Mesenchymal stem cell (in vitro differentiated cells and primary cell): ENCODE results near the gene NDFIP1.
A peak's percentile ranks its signal among the peaks of the same experiment; 100 is the strongest.

Experiments
- DNase-seq: peaks from one replicate; pipeline ENCODE4 v3.0.0-alpha.2; 2013
- H2AFZ ChIP-seq: one replicate; pipeline ENCODE4 v1.6.1; 2013; ENCODE audit warnings: low read depth, mild to moderate bottlenecking, control low read depth, inconsistent platforms, low read length, moderate library complexity
- H2AK5ac ChIP-seq: 2 replicates; pipeline ENCODE4 v1.6.1; 2013; ENCODE audit warnings: low read length, moderate library complexity, mild to moderate bottlenecking, inconsistent platforms; ENCODE audit not compliant: severe bottlenecking
- H2BK120ac ChIP-seq: one replicate; pipeline ENCODE4 v1.6.1; 2013; ENCODE audit warnings: low read depth, mild to moderate bottlenecking, inconsistent platforms, low read length, moderate library complexity
- H2BK12ac ChIP-seq, 2 experiments: one replicate each; pipeline ENCODE4 v1.6.1; 2013; ENCODE audit warnings: inconsistent platforms in 2 of 2, low read length in 2 of 2, mild to moderate bottlenecking in 2 of 2, moderate library complexity in 2 of 2, control low read depth in 1 of 2
- H2BK15ac ChIP-seq: one replicate; pipeline ENCODE4 v1.6.1; 2013; ENCODE audit warnings: mild to moderate bottlenecking, low read depth, inconsistent platforms; ENCODE audit not compliant: poor library complexity, severe bottlenecking
- H2BK5ac ChIP-seq: 2 replicates; pipeline ENCODE4 v1.6.1; 2013; ENCODE audit warnings: low read depth, mild to moderate bottlenecking, low read length, control low read depth, inconsistent platforms; ENCODE audit not compliant: poor library complexity, severe bottlenecking
- H3K14ac ChIP-seq, 2 experiments: one replicate each; pipeline ENCODE4 v1.6.1; 2013; ENCODE audit warnings: inconsistent platforms in 2 of 2, low read length in 2 of 2, control low read depth in 1 of 2, mild to moderate bottlenecking in 1 of 2, moderate library complexity in 1 of 2
- H3K18ac ChIP-seq, 2 experiments: one replicate each; pipeline ENCODE4 v1.6.1; 2013; ENCODE audit warnings: inconsistent platforms in 2 of 2, low read length in 2 of 2, control low read depth in 1 of 2, low read depth in 1 of 2, mild to moderate bottlenecking in 1 of 2
- H3K23ac ChIP-seq, 2 experiments: one replicate each; pipeline ENCODE4 v1.6.1; 2013; ENCODE audit warnings: inconsistent platforms in 2 of 2, low read length in 2 of 2, mild to moderate bottlenecking in 2 of 2, moderate library complexity in 2 of 2, control low read depth in 1 of 2
- H3K27ac ChIP-seq: 2 replicates; pipeline ENCODE4 v1.5.1; 2013; ENCODE audit warnings: mild to moderate bottlenecking, moderate library complexity, low read length, control low read depth, inconsistent platforms; ENCODE audit not compliant: poor library complexity, severe bottlenecking
- H3K27me3 ChIP-seq, 2 experiments: 2 replicates each; pipeline versions ENCODE4 v1.6.1 to v1.7.0; 2013; ENCODE audit warnings: low read length in 2 of 2, mild to moderate bottlenecking in 2 of 2, moderate library complexity in 2 of 2, control low read depth in 1 of 2, inconsistent platforms in 1 of 2; ENCODE audit not compliant: control insufficient read depth in 1 of 2, insufficient read depth in 1 of 2
- H3K36me3 ChIP-seq, 2 experiments: 2 replicates each; pipeline versions ENCODE4 v1.6.1 to v1.7.0; 2013; ENCODE audit warnings: low read length in 2 of 2, control low read depth in 1 of 2, inconsistent platforms in 1 of 2, low read depth in 1 of 2, mild to moderate bottlenecking in 1 of 2; ENCODE audit not compliant: insufficient read depth in 2 of 2, control insufficient read depth in 1 of 2
- H3K4ac ChIP-seq, 2 experiments: one replicate each; pipeline ENCODE4 v1.6.1; 2013; ENCODE audit warnings: inconsistent platforms in 2 of 2, low read length in 2 of 2, mild to moderate bottlenecking in 2 of 2, moderate library complexity in 2 of 2, control low read depth in 1 of 2, low read depth in 1 of 2
- H3K4me1 ChIP-seq: 2 replicates; pipeline ENCODE4 v1.6.1; 2013; ENCODE audit warnings: low read depth, low read length, control low read depth; ENCODE audit not compliant: control insufficient read depth, insufficient read depth
- H3K4me2 ChIP-seq: 2 replicates; pipeline ENCODE4 v1.6.1; 2013; ENCODE audit warnings: low read length, mild to moderate bottlenecking, inconsistent platforms; ENCODE audit not compliant: poor library complexity, severe bottlenecking
- H3K4me3 ChIP-seq, 2 experiments: 2 replicates each; pipeline versions ENCODE4 v1.5.1 to v1.7.0; 2013; ENCODE audit warnings: low read length in 2 of 2, mild to moderate bottlenecking in 2 of 2, control low read depth in 1 of 2, low read depth in 1 of 2; ENCODE audit not compliant: insufficient read depth in 1 of 2
- H3K79me1 ChIP-seq: replicated peaks from 2 replicates; pipeline ENCODE4 v1.6.1; 2013; ENCODE audit warnings: mild to moderate bottlenecking, control low read depth, low read length, inconsistent platforms; ENCODE audit not compliant: poor library complexity, severe bottlenecking
- H3K9ac ChIP-seq: 2 replicates; pipeline ENCODE4 v1.7.0; 2013; ENCODE audit warnings: mild to moderate bottlenecking, low read length, moderate library complexity
- H3K9me3 ChIP-seq: 2 replicates; pipeline ENCODE4 v1.7.0; 2013; ENCODE audit warnings: mild to moderate bottlenecking, low read length; ENCODE audit not compliant: control insufficient read depth
- H4K8ac ChIP-seq: one replicate; pipeline ENCODE4 v1.6.1; 2013; ENCODE audit warnings: inconsistent platforms, mild to moderate bottlenecking, low read length, moderate library complexity
- H4K91ac ChIP-seq: one replicate; pipeline ENCODE4 v1.6.1; 2013; ENCODE audit warnings: mild to moderate bottlenecking, low read length, inconsistent platforms
- WGBS: methylation state at CpG from one replicate; pipeline ENCODE4 v1.1.7; 2013; ENCODE audit warnings: mixed read lengths; 5-methylcytosine and 5-hydroxymethylcytosine counted together

Gene NDFIP1

DNA sequence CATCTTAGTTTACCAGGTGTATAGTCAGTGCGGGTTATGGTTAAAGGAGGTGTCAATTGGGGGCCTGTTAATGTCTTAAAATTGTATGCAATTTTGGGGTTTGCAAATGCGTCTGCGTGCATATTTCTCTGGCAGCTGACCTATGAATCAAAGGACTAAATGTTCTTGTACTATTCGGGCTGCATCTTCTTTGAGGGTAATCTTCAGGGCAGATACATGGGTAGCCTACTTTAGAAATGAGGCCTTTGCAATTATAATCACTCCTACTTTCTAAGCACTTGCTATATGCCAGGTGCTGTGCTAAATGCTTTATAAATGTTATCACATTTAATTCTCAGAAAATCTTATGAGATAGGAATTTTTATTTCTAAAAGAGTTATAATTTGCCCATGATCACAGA, 58.2 kb downstream of the NDFIP1 start:
- Histone ChIP-seq H3K18ac (no peak overlapping the region), H3K36me3 (no peaks in the 10 kb centered on the region), H3K9me3 (no peaks in the 10 kb centered on the region), H3K4ac (no peak overlapping the region), H2BK15ac (no peak overlapping the region), H4K8ac (no peak overlapping the region), H3K27me3 (no peaks in the 10 kb centered on the region), H3K79me1 (no peaks in the 10 kb centered on the region), H2BK12ac (no peak overlapping the region), H2AK5ac (no peak overlapping the region), H3K4me1 (peaks cover 2% of the 10 kb centered on the region), H2BK5ac (no peak overlapping the region), H3K14ac (no peak overlapping the region), H3K27ac (no peak overlapping the region), H3K23ac (no peak overlapping the region), H3K4me3 (no peak overlapping the region), H3K4me2 (no peak overlapping the region), H2BK120ac (no peak overlapping the region), H3K9ac (no peak overlapping the region), H2AFZ (no peak overlapping the region), H4K91ac (no peak overlapping the region)
- DNase-seq: no peak
- WGBS: 93% methylated on average over 3 of the region's 4 CpGs

DNA sequence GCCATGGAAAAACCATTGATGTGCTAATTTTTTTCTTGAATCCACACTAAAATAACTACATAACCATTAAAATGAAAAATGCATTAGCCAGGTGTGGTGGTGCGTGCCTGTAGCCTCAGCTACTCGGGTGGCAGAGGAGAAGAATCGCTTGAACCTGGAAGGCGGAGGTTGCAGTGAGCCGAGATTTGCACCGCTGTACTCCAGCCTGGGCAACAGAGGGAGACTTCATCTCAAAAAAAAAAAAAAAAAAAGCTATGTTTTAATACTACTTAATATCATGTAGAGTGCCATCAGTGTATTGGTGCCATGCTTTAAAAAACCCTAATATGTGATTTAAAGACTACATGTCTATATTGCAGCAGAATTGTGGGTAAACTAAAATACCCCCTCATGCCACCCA, 58.9 kb downstream of the NDFIP1 start:
- Histone ChIP-seq H2AFZ (no peak overlapping the region), H3K27ac (no peak overlapping the region), H2BK15ac (no peak overlapping the region), H3K4me1 (peaks cover 2% of the 10 kb centered on the region), H3K27me3 (no peaks in the 10 kb centered on the region), H3K23ac (no peak overlapping the region), H3K4me3 (no peak overlapping the region), H3K14ac (no peak overlapping the region), H3K9ac (no peak overlapping the region), H3K4ac (no peak overlapping the region), H3K18ac (no peak overlapping the region), H3K79me1 (no peaks in the 10 kb centered on the region), H2BK5ac (no peak overlapping the region), H3K9me3 (no peaks in the 10 kb centered on the region), H2BK120ac (no peak overlapping the region), H3K36me3 (no peaks in the 10 kb centered on the region), H3K4me2 (no peak overlapping the region), H2AK5ac (no peak overlapping the region), H4K91ac (no peak overlapping the region), H4K8ac (no peak overlapping the region), H2BK12ac (no peak overlapping the region)
- WGBS: 94% methylated on average over 2 of the region's 6 CpGs
- no peak for DNase-seq

GRCh38 chr5:142168365-142168764, 59.8 kb downstream of the NDFIP1 start:
- Histone ChIP-seq H3K27ac (no peak overlapping the region), H3K36me3 (no peaks in the 10 kb centered on the region), H3K4me2 (no peak overlapping the region), H2AK5ac (no peak overlapping the region), H2BK120ac (no peak overlapping the region), H3K9ac (no peak overlapping the region), H2BK5ac (no peak overlapping the region), H2BK15ac (no peak overlapping the region), H3K4me1 (peaks cover 2% of the 10 kb centered on the region), H2AFZ (no peak overlapping the region), H3K18ac (no peak overlapping the region), H3K23ac (no peak overlapping the region), H3K4me3 (no peak overlapping the region), H2BK12ac (no peak overlapping the region), H3K14ac (no peak overlapping the region), H3K27me3 (no peaks in the 10 kb centered on the region), H3K9me3 (no peaks in the 10 kb centered on the region), H4K91ac (no peak overlapping the region), H3K79me1 (no peaks in the 10 kb centered on the region), H3K4ac (no peak overlapping the region), H4K8ac (no peak overlapping the region)
- no peak for DNase-seq
- 96% methylated on average over 2 of the region's 3 CpGs for WGBS

DNA sequence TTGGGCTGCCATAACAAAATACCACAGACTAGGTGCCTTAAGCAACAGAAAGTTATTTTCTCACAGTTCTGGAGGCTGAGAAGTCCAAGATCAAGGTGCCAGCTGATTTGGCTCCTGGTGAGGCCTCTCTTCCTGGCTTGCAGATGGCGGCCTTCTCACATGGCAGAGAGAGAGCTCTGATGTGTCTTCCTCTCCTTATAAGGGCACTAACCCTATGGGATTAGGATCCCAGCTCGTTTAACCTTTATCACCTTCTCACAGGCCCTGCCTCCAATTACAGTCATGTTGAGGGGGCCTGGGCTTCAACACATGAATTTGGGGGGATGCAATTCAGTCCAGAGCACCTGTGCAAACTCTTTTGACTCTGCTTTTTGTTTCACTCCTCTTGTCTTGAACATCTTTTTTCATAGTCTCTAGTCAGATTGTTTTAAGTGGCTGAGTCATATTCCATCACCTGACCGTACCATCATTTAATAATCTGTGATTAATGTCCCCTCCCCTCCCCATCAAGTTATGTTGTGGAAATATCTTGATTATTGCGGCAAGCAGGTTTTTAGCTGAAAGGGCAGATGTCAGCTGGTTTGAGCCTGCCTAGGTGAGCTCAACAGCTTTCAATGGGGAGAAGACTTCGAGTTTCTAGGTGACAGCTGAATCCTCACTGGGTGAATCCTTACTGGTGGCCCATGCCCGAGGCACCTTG, 61.8 kb downstream of the NDFIP1 start:
- Histone ChIP-seq H3K27ac (no peak overlapping the region), H3K9ac (no peak overlapping the region), H2BK15ac (no peak overlapping the region), H3K4me3 (no peak overlapping the region), H4K8ac (peak overlapping the region; percentile 48), H2BK5ac (no peak overlapping the region), H3K4me2 (no peak overlapping the region), H3K36me3 (no peaks in the 10 kb centered on the region), H3K79me1 (no peaks in the 10 kb centered on the region), H3K14ac (no peak overlapping the region), H3K4me1 (peaks cover 2% of the 10 kb centered on the region), H3K4ac (no peak overlapping the region), H3K27me3 (peaks cover 0 to 3% of the 10 kb centered on the region in 2 experiments), H3K18ac (no peak overlapping the region), H4K91ac (peak overlapping the region; percentile 66), H2BK12ac (peak overlapping the region in 1 of 2 experiments; percentile 28), H3K9me3 (no peaks in the 10 kb centered on the region), H2AK5ac (no peak overlapping the region), H3K23ac (no peak overlapping the region), H2BK120ac (no peak overlapping the region), H2AFZ (no peak overlapping the region)
- WGBS: 75% methylated on average over 6 of the region's 6 CpGs
- DNase-seq: no peak
